Neural cell (in vitro differentiated cells): ENCODE results near the gene USP32.

Experiments
- CTCF ChIP-seq: fragments of 450-650 bp; IDR thresholded peaks from 2 replicates; pipeline ENCODE4 v1.5.1; 2014; ENCODE audit warnings: antibody characterized with exemption, mild to moderate bottlenecking, moderate library complexity; ENCODE audit not compliant: poor library complexity, severe bottlenecking
- EP300 ChIP-seq: fragments of 450-650 bp; conservative IDR thresholded peaks from 2 replicates; pipeline ENCODE4 v1.6.1; 2014; ENCODE audit warnings: antibody characterized with exemption, mild to moderate bottlenecking, moderate library complexity; ENCODE audit not compliant: poor library complexity, severe bottlenecking
- EZH2 ChIP-seq: fragments of 200-600, 300-800 bp; shearing (Covaris generic), sonication (generic); IDR thresholded peaks from 2 replicates; pipeline ENCODE4 v1.6.1; 2014; ENCODE audit warnings: antibody characterized with exemption, low read length, borderline replicate concordance, mild to moderate bottlenecking; ENCODE audit not compliant: insufficient read depth, poor library complexity, severe bottlenecking
- MXI1 ChIP-seq: fragments of 450-650 bp; conservative IDR thresholded peaks from 2 replicates; pipeline ENCODE4 v1.6.1; 2014; ENCODE audit warnings: antibody characterized with exemption, mild to moderate bottlenecking; ENCODE audit not compliant: poor library complexity, severe bottlenecking
- POLR2AphosphoS5 ChIP-seq: IDR thresholded peaks from 2 replicates; pipeline ENCODE4 v1.6.1; 2012
- SMC3 ChIP-seq: fragments of 450-650 bp; conservative IDR thresholded peaks from 2 replicates; pipeline ENCODE4 v1.6.1; 2014; ENCODE audit warnings: antibody characterized with exemption, mild to moderate bottlenecking, moderate library complexity; ENCODE audit not compliant: poor library complexity
- TAF1 ChIP-seq: IDR thresholded peaks from 2 replicates; pipeline ENCODE4 v1.6.1; 2012; ENCODE audit warnings: low read depth
- TF ChIP-seq, protein P1 (sequence below): IDR thresholded peaks from 2 replicates; pipeline ENCODE4 v1.6.1; 2012; ENCODE audit warnings: borderline replicate concordance

DNA sequence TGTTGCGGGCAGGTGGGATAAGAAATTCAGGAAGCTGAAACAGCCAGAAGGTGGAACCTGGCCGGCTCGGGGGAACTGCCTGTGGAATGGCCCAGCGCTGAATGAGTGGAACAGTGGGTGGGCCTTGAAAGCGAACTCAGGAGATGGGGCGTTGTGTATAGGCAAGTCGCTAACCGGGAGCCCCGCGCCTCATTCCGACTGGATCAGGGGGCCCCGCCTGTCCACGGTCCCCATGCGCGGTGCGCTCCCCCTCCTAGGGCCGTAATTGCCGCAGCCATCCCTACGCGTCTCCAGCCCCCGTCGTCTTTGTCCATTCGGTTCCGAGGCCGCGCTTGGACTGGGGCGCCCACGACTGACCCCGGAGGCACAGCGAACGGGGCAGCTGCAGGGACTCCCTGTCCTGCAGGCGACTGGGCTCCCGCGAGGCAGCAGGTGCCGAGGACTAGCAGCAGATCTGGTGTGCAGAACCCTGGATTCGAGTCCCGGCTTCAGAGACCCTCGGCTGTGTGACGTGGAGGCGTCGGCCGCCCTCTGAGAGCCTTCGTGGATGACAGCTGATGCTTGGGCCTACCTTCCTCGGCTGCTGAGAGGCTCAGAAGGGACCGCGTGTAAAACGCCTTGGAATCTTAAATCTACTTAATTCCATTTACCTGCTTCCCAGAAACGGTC lies 253.0 kb downstream of the USP32 start:
- TF ChIP-seq CTCF (no peak), POLR2AphosphoS5 (no peak), EZH2 (no peak), MXI1 (no peak), EP300 (no peak), TAF1 (no peak), SMC3 (no peak)
- TF ChIP-seq, protein P1, sequence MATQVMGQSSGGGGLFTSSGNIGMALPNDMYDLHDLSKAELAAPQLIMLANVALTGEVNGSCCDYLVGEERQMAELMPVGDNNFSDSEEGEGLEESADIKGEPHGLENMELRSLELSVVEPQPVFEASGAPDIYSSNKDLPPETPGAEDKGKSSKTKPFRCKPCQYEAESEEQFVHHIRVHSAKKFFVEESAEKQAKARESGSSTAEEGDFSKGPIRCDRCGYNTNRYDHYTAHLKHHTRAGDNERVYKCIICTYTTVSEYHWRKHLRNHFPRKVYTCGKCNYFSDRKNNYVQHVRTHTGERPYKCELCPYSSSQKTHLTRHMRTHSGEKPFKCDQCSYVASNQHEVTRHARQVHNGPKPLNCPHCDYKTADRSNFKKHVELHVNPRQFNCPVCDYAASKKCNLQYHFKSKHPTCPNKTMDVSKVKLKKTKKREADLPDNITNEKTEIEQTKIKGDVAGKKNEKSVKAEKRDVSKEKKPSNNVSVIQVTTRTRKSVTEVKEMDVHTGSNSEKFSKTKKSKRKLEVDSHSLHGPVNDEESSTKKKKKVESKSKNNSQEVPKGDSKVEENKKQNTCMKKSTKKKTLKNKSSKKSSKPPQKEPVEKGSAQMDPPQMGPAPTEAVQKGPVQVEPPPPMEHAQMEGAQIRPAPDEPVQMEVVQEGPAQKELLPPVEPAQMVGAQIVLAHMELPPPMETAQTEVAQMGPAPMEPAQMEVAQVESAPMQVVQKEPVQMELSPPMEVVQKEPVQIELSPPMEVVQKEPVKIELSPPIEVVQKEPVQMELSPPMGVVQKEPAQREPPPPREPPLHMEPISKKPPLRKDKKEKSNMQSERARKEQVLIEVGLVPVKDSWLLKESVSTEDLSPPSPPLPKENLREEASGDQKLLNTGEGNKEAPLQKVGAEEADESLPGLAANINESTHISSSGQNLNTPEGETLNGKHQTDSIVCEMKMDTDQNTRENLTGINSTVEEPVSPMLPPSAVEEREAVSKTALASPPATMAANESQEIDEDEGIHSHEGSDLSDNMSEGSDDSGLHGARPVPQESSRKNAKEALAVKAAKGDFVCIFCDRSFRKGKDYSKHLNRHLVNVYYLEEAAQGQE = no peak
